ENCODE results near the gene DGKG.

Gene DGKG

GRCh38 chr3:186171521-186171920 is 190.5 kb downstream of the DGKG start:
- TF ChIP-seq CTCF (IDR thresholded peaks at IDR 0.05; ENCODE audit: unreplicated experiment in 3 of 3), result no peak
- no peaks in the 10 kb centered on the region for H3K4me1 Mint-ChIP-seq
- no peaks in the 10 kb centered on the region for H3K9me3 Mint-ChIP-seq
- no peak overlapping the region for H3K27ac Mint-ChIP-seq
- H3K27me3 Mint-ChIP-seq (ENCODE audit: low read depth), result no peaks in the 10 kb centered on the region
- no peak overlapping the region for H3K4me3 Mint-ChIP-seq
- no peaks in the 10 kb centered on the region for H3K36me3 Mint-ChIP-seq (ENCODE audit: low read depth)

GRCh38 chr3:186170516-186170915 is 191.5 kb downstream of the DGKG start:
- no peak for TF ChIP-seq CTCF (IDR thresholded peaks at IDR 0.05; ENCODE audit: unreplicated experiment in 3 of 3)
- H3K36me3 Mint-ChIP-seq (ENCODE audit: low read depth), result no peaks in the 10 kb centered on the region
- H3K4me1 Mint-ChIP-seq, result no peaks in the 10 kb centered on the region
- no peak overlapping the region for H3K4me3 Mint-ChIP-seq
- no peaks in the 10 kb centered on the region for H3K27me3 Mint-ChIP-seq (ENCODE audit: low read depth)
- H3K27ac Mint-ChIP-seq, result no peak overlapping the region
- no peaks in the 10 kb centered on the region for H3K9me3 Mint-ChIP-seq

- Mint-ChIP-seq H3K4me1 (no peaks in the 10 kb centered on the region), H3K27me3 (ENCODE audit: low read depth) (no peaks in the 10 kb centered on the region), H3K36me3 (ENCODE audit: low read depth) (no peaks in the 10 kb centered on the region), H3K27ac (no peak overlapping the region), H3K4me3 (no peak overlapping the region), H3K9me3 (no peaks in the 10 kb centered on the region)
- no peak for TF ChIP-seq CTCF (IDR thresholded peaks at IDR 0.05; ENCODE audit: unreplicated experiment in 3 of 3)
Observed at GRCh38 chr3:186169379-186169778, 192.7 kb downstream of the DGKG start.

- Mint-ChIP-seq H3K36me3 (ENCODE audit: low read depth) (no peaks in the 10 kb centered on the region), H3K27me3 (ENCODE audit: low read depth) (peaks cover under 1% of the 10 kb centered on the region), H3K27ac (no peak overlapping the region), H3K9me3 (no peaks in the 10 kb centered on the region), H3K4me1 (no peaks in the 10 kb centered on the region), H3K4me3 (no peak overlapping the region)
- TF ChIP-seq CTCF (IDR thresholded peaks at IDR 0.05; ENCODE audit: unreplicated experiment in 3 of 3), result no peak
Observed at GRCh38 chr3:186168976-186169375, 193.1 kb downstream of the DGKG start.

GRCh38 chr3:186167646-186168395 is 194.2 kb downstream of the DGKG start:
- H3K9me3 Mint-ChIP-seq, result no peaks in the 10 kb centered on the region
- no peak overlapping the region for H3K27ac Mint-ChIP-seq
- peaks cover 6% of the 10 kb centered on the region for H3K27me3 Mint-ChIP-seq (ENCODE audit: low read depth)
- H3K4me1 Mint-ChIP-seq, result no peaks in the 10 kb centered on the region
- H3K4me3 Mint-ChIP-seq, result no peak overlapping the region
- no peaks in the 10 kb centered on the region for H3K36me3 Mint-ChIP-seq (ENCODE audit: low read depth)
- no peak for TF ChIP-seq CTCF (IDR thresholded peaks at IDR 0.05; ENCODE audit: unreplicated experiment in 3 of 3)

All from nephron (organoid).